NOMO-1 treated with dmso at 0.1 percent for 144 hours (cell line): ENCODE measurements around the gene CAMK2G.

Source experiments
- DNase-seq: peaks from one replicate; lab custom pipeline; 2025; ENCODE audit not compliant: unreplicated experiment; lab: John Stamatoyannopoulos, UW

The CAMK2G gene

GRCh38 chr10:73865107-73865458 is 9.3 kb downstream of the CAMK2G start:
- no peak for DNase-seq

- no peak for DNase-seq
Measured at GRCh38 chr10:73864229-73864628, 10.1 kb downstream of the CAMK2G start.

- DNase-seq: no peak
Measured at GRCh38 chr10:73863039-73863817, 11.1 kb downstream of the CAMK2G start.

GRCh38 chr10:73862011-73862410 is 12.3 kb downstream of the CAMK2G start:
- DNase-seq: peak; percentile 14

- DNase-seq: no peak
Measured at GRCh38 chr10:73859784-73860491, 14.4 kb downstream of the CAMK2G start.

GRCh38 chr10:73859428-73859783 is 14.9 kb downstream of the CAMK2G start:
- DNase-seq: no peak

GRCh38 chr10:73858750-73859427 is 15.5 kb downstream of the CAMK2G start:
- no peak for DNase-seq

- no peak for DNase-seq
Measured at GRCh38 chr10:73858013-73858708, 16.2 kb downstream of the CAMK2G start.

- DNase-seq: peak; percentile 36
Measured at GRCh38 chr10:73857446-73857845, 16.9 kb downstream of the CAMK2G start.

- DNase-seq: no peak
Measured at GRCh38 chr10:73856261-73856660, 18.1 kb downstream of the CAMK2G start.

- DNase-seq: no peak
Measured at GRCh38 chr10:73855413-73855812, 18.9 kb downstream of the CAMK2G start.

- no peak for DNase-seq
Measured at GRCh38 chr10:73854310-73854709, 20.0 kb downstream of the CAMK2G start.

- no peak for DNase-seq
Measured at GRCh38 chr10:73853196-73853595, 21.2 kb downstream of the CAMK2G start.

- no peak for DNase-seq
Measured at GRCh38 chr10:73850863-73851461, 23.4 kb downstream of the CAMK2G start.

- no peak for DNase-seq
Measured at GRCh38 chr10:73850211-73850610, 24.1 kb downstream of the CAMK2G start.

- DNase-seq: peak; percentile 91
Measured at GRCh38 chr10:73848821-73849489, 25.4 kb downstream of the CAMK2G start.

- DNase-seq: no peak
Measured at GRCh38 chr10:73847031-73847430, 27.3 kb downstream of the CAMK2G start.

GRCh38 chr10:73843261-73843660 is 31.1 kb downstream of the CAMK2G start:
- no peak for DNase-seq

GRCh38 chr10:73842349-73842748 is 32.0 kb downstream of the CAMK2G start:
- no peak for DNase-seq

- no peak for DNase-seq
Measured at GRCh38 chr10:73841526-73842285, 32.6 kb downstream of the CAMK2G start.
